Ishikawa (cell line): ENCODE data around the gene FN3K.

Experiments
- EP300 ChIP-seq: IDR thresholded peaks from 2 replicates; pipeline ENCODE4 v1.6.1; 2012; ENCODE audit warnings: borderline replicate concordance
- FOXM1 ChIP-seq: IDR thresholded peaks from 2 replicates; pipeline ENCODE4 v1.6.1; 2012; ENCODE audit warnings: low read depth, borderline replicate concordance
- MAX ChIP-seq: IDR thresholded peaks from 2 replicates; pipeline ENCODE4 v1.6.1; 2012
- RAD21 ChIP-seq: IDR thresholded peaks from 2 replicates; pipeline ENCODE4 v1.6.1; 2012; ENCODE audit warnings: low read depth
- REST ChIP-seq: IDR thresholded peaks from 2 replicates; pipeline ENCODE4 v1.6.1; 2012; ENCODE audit warnings: low read depth, mild to moderate bottlenecking
- TAF1 ChIP-seq: IDR thresholded peaks from 2 replicates; pipeline ENCODE4 v1.6.1; 2012; ENCODE audit warnings: low read depth, mild to moderate bottlenecking

- TF ChIP-seq EP300 (no peak), MAX (no peak), FOXM1 (no peak), RAD21 (no peak), REST (no peak), TAF1 (no peak)
Observed at GRCh38 chr17:82694647-82695046, 40.8 kb upstream of the FN3K start.
